GM21717 (cell line): ENCODE data around the gene RBM19.

Source experiments
- ATAC-seq: cut with Tn5 transposase; IDR thresholded peaks from one replicate; pipeline ENCODE4 v1.9.1; 2021; ENCODE audit warnings: mild to moderate bottlenecking, moderate library complexity; ENCODE audit not compliant: unreplicated experiment

Gene RBM19

GRCh38 chr12:113957627-113958026 is 8.5 kb downstream of the RBM19 start:
- no peak for ATAC-seq

GRCh38 chr12:113955109-113955970 is 10.8 kb downstream of the RBM19 start:
- no peak for ATAC-seq

GRCh38 chr12:113954547-113954946 is 11.6 kb downstream of the RBM19 start:
- no peak for ATAC-seq

- ATAC-seq, result no peak
These were observed 15.3 kb downstream of the RBM19 start for GRCh38 chr12:113950873-113951272.

- no peak for ATAC-seq
These were observed 16.5 kb downstream of the RBM19 start for GRCh38 chr12:113949321-113950305.

- ATAC-seq, result no peak
These were observed 17.8 kb downstream of the RBM19 start for GRCh38 chr12:113948151-113948914.

- ATAC-seq, result no peak
These were observed 19.9 kb downstream of the RBM19 start for GRCh38 chr12:113946175-113946574.

GRCh38 chr12:113945174-113946173 is 20.7 kb downstream of the RBM19 start:
- no peak for ATAC-seq

- no peak for ATAC-seq
These were observed 23.9 kb downstream of the RBM19 start for GRCh38 chr12:113942209-113942608.

GRCh38 chr12:113941208-113941486 is 25.0 kb downstream of the RBM19 start:
- no peak for ATAC-seq

GRCh38 chr12:113940357-113941207 is 25.5 kb downstream of the RBM19 start:
- no peak for ATAC-seq

GRCh38 chr12:113939867-113940266 is 26.3 kb downstream of the RBM19 start:
- no peak for ATAC-seq

- ATAC-seq, result no peak
These were observed 27.7 kb downstream of the RBM19 start for GRCh38 chr12:113938471-113938870.

GRCh38 chr12:113936460-113936859 is 29.7 kb downstream of the RBM19 start:
- ATAC-seq, result no peak

GRCh38 chr12:113935459-113935858 is 30.7 kb downstream of the RBM19 start:
- no peak for ATAC-seq

- ATAC-seq, result no peak
These were observed 31.2 kb downstream of the RBM19 start for GRCh38 chr12:113934946-113935345.

- no peak for ATAC-seq
These were observed 31.9 kb downstream of the RBM19 start for GRCh38 chr12:113934060-113934814.

- ATAC-seq, result no peak
These were observed 32.8 kb downstream of the RBM19 start for GRCh38 chr12:113933201-113933786.
